Muscle of leg (tissue), 11 donors: ENCODE measurements around the gene IGLL1. TPM values are rescaled to one million over a fixed set of nuclear protein-coding genes. Genes with fewer than 3 reads are reported as not detected.
"Not testable (repeated sequence)": the region's sequence is repeated elsewhere in the genome, so short reads cannot be mapped to it uniquely, and the experiment has no call there.

ENCODE experiments used
- DNase-seq: peaks from one replicate; pipeline ENCODE4 v3.0.0; 2013
- H3K27ac ChIP-seq: one replicate; pipeline ENCODE4 v1.5.1; 2013; ENCODE audit warnings: mild to moderate bottlenecking, low read length, control low read depth
- H3K27me3 ChIP-seq: one replicate; pipeline ENCODE4 v1.6.1; 2013; ENCODE audit warnings: low read length; ENCODE audit not compliant: control insufficient read depth, insufficient read depth
- H3K36me3 ChIP-seq: one replicate; pipeline ENCODE4 v1.6.1; 2013; ENCODE audit warnings: low read length; ENCODE audit not compliant: control insufficient read depth, insufficient read depth
- H3K4me1 ChIP-seq: one replicate; pipeline ENCODE4 v1.6.1; 2013; ENCODE audit warnings: low read length; ENCODE audit not compliant: control insufficient read depth, insufficient read depth
- H3K4me3 ChIP-seq: one replicate; pipeline ENCODE4 v1.5.1; 2013; ENCODE audit warnings: low read length, control low read depth
- H3K9me3 ChIP-seq: replicated peaks from 2 replicates; pipeline ENCODE4 v1.6.1; 2013; ENCODE audit warnings: low read depth, low read length; ENCODE audit not compliant: control insufficient read depth
- WGBS: methylation state at CpG from one replicate; pipeline ENCODE4 v1.1.5; 2013; ENCODE audit warnings: missing lambda C conversion rate; ENCODE audit not compliant: insufficient coverage; 5-methylcytosine and 5-hydroxymethylcytosine counted together
- polyA plus RNA-seq, 8 donors: library from polyadenylated mRNA; unstranded; fragments of 120-200 nt; gene quantifications; one replicate each; pipeline versions ENCODE4 v1.2.1 to v1.2.3, GENCODE V29; 2013; ENCODE audit warnings: inconsistent platforms in 1 of 8, low replicate concordance in 1 of 8; ENCODE audit not compliant: insufficient read length in 8 of 8, insufficient read depth in 1 of 8
- total RNA-seq: library from RNA; stranded (reverse); fragments of 120-200 nt; gene quantifications from one replicate; pipeline ENCODE4 v1.2.4, GENCODE V29; 2013

The IGLL1 gene
- total and polyA plus RNA-seq, 9 donors = 0.13 to 1.7 (median 0.84) TPM

- no peaks in the 10 kb centered on the region for H3K9me3 ChIP-seq
- 78% methylated on average over 1 of the region's 4 CpGs for WGBS
- no peak overlapping the region for H3K4me3 ChIP-seq
- H3K27ac ChIP-seq = no peak overlapping the region
- DNase-seq = no peak
- no peaks in the 10 kb centered on the region for H3K27me3 ChIP-seq
- H3K4me1 ChIP-seq = no peaks in the 10 kb centered on the region
- no peaks in the 10 kb centered on the region for H3K36me3 ChIP-seq
These were observed 5.7 kb downstream of the IGLL1 start for GRCh38 chr22:23574371-23574811.

- WGBS = 64% methylated on average over 3 of the region's 8 CpGs
- not testable (repeated sequence) for DNase-seq, H3K4me1 ChIP-seq, H3K4me3 ChIP-seq, H3K27ac ChIP-seq, H3K9me3 ChIP-seq, H3K36me3 ChIP-seq, H3K27me3 ChIP-seq
These were observed 6.3 kb downstream of the IGLL1 start for GRCh38 chr22:23573701-23574235.

GRCh38 chr22:23573106-23573505 is 7.0 kb downstream of the IGLL1 start:
- not testable (repeated sequence) for H3K27me3 ChIP-seq, H3K27ac ChIP-seq, DNase-seq, H3K4me1 ChIP-seq, H3K4me3 ChIP-seq, H3K36me3 ChIP-seq, H3K9me3 ChIP-seq
- WGBS = 80% methylated on average over 1 of the region's 13 CpGs

- WGBS = 47% methylated on average over 3 of the region's 4 CpGs
- Histone ChIP-seq H3K9me3 (no peaks in the 10 kb centered on the region), H3K4me1 (no peaks in the 10 kb centered on the region), H3K27ac (no peak overlapping the region), H3K4me3 (no peak overlapping the region), H3K27me3 (peaks cover 11% of the 10 kb centered on the region), H3K36me3 (no peaks in the 10 kb centered on the region)
- DNase-seq = peak; percentile 75
These were observed 8.6 kb downstream of the IGLL1 start for GRCh38 chr22:23571486-23571885.

GRCh38 chr22:23570681-23571080 is 9.4 kb downstream of the IGLL1 start:
- Histone ChIP-seq H3K4me3 (no peak overlapping the region), H3K9me3 (no peaks in the 10 kb centered on the region), H3K36me3 (no peaks in the 10 kb centered on the region), H3K27ac (no peak overlapping the region), H3K27me3 (peaks cover 16% of the 10 kb centered on the region), H3K4me1 (peaks cover 4% of the 10 kb centered on the region)
- 76% methylated on average over 8 of the region's 8 CpGs for WGBS
- no peak for DNase-seq

- H3K36me3 ChIP-seq = no peaks in the 10 kb centered on the region
- H3K4me1 ChIP-seq = peaks cover 8% of the 10 kb centered on the region
- no peak overlapping the region for H3K27ac ChIP-seq
- whole genome bisulfite sequencing = 92% methylated on average over 10 of the region's 10 CpGs
- H3K9me3 ChIP-seq = no peaks in the 10 kb centered on the region
- H3K4me3 ChIP-seq = no peak overlapping the region
- peaks cover 21% of the 10 kb centered on the region for H3K27me3 ChIP-seq
- DNase-seq = no peak
These were observed 10.4 kb downstream of the IGLL1 start for GRCh38 chr22:23569716-23570115.

- Histone ChIP-seq H3K27me3 (peaks cover 23% of the 10 kb centered on the region), H3K9me3 (no peaks in the 10 kb centered on the region), H3K4me1 (peaks cover 8% of the 10 kb centered on the region), H3K36me3 (no peaks in the 10 kb centered on the region), H3K27ac (no peak overlapping the region), H3K4me3 (no peak overlapping the region)
- 69% methylated on average over 8 of the region's 8 CpGs for WGBS
- DNase-seq = no peak
These were observed 10.8 kb downstream of the IGLL1 start for GRCh38 chr22:23569291-23569690.

- Histone ChIP-seq H3K36me3 (no peaks in the 10 kb centered on the region), H3K27me3 (peaks cover 30% of the 10 kb centered on the region), H3K27ac (no peak overlapping the region), H3K9me3 (no peaks in the 10 kb centered on the region), H3K4me1 (peaks cover 8% of the 10 kb centered on the region), H3K4me3 (peak overlapping the region; percentile 47)
- no peak for DNase-seq
- WGBS = 50% methylated on average over 14 of the region's 37 CpGs
These were observed 13.2 kb downstream of the IGLL1 start for GRCh38 chr22:23566705-23567475.

- H3K27ac ChIP-seq = no peak overlapping the region
- H3K36me3 ChIP-seq = no peaks in the 10 kb centered on the region
- peak; percentile 41 for DNase-seq
- H3K9me3 ChIP-seq = no peaks in the 10 kb centered on the region
- WGBS = under 1% methylated on average over 60 of the region's 73 CpGs
- H3K4me3 ChIP-seq = peak overlapping the region; percentile 47
- H3K4me1 ChIP-seq = peaks cover 8% of the 10 kb centered on the region
- peaks cover 30% of the 10 kb centered on the region for H3K27me3 ChIP-seq
These were observed 14.0 kb downstream of the IGLL1 start for GRCh38 chr22:23565915-23566704.

GRCh38 chr22:23565305-23565914 is 14.7 kb downstream of the IGLL1 start:
- Histone ChIP-seq H3K4me3 (peak overlapping the region; percentile 47), H3K9me3 (no peaks in the 10 kb centered on the region), H3K36me3 (no peaks in the 10 kb centered on the region), H3K27ac (no peak overlapping the region), H3K4me1 (peaks cover 8% of the 10 kb centered on the region), H3K27me3 (peaks cover 30% of the 10 kb centered on the region)
- DNase-seq = no peak
- WGBS = 4% methylated on average over 11 of the region's 11 CpGs
